H7 (cell line): ENCODE data around the gene CDS1. TPM values are rescaled to one million over a fixed set of nuclear protein-coding genes. Genes with fewer than 3 reads are reported as not detected.
"Not testable (repeated sequence)": the region's sequence is repeated elsewhere in the genome, so short reads cannot be mapped to it uniquely, and the experiment has no call there.

Experiments
- DNase-seq: peaks from one replicate; pipeline ENCODE4 v3.0.0; 2012
- H3K27me3 ChIP-seq: 2 replicates; pipeline ENCODE4 v1.6.0; 2011; ENCODE audit warnings: mild to moderate bottlenecking, low read length; ENCODE audit not compliant: control insufficient read depth, insufficient read depth
- H3K36me3 ChIP-seq: replicated peaks from 2 replicates; pipeline ENCODE4 v1.5.1; 2011; ENCODE audit warnings: low read length; ENCODE audit not compliant: control insufficient read depth, insufficient read depth
- H3K4me3 ChIP-seq: 2 replicates; pipeline ENCODE4 v1.5.1; 2011; ENCODE audit warnings: low read depth, mild to moderate bottlenecking, control low read depth, low read length, moderate library complexity; ENCODE audit not compliant: insufficient read depth
- total RNA-seq: library from RNA; depleted of rRNA; stranded (reverse); fragments of >200 nt; shearing (Covaris generic); gene quantifications from 2 replicates; pipeline ENCODE4 v1.2.3, GENCODE V29; 2014; rRNA removed

The CDS1 gene
- 4.5 and 7.1 TPM in 2 replicates for total RNA-seq

DNA sequence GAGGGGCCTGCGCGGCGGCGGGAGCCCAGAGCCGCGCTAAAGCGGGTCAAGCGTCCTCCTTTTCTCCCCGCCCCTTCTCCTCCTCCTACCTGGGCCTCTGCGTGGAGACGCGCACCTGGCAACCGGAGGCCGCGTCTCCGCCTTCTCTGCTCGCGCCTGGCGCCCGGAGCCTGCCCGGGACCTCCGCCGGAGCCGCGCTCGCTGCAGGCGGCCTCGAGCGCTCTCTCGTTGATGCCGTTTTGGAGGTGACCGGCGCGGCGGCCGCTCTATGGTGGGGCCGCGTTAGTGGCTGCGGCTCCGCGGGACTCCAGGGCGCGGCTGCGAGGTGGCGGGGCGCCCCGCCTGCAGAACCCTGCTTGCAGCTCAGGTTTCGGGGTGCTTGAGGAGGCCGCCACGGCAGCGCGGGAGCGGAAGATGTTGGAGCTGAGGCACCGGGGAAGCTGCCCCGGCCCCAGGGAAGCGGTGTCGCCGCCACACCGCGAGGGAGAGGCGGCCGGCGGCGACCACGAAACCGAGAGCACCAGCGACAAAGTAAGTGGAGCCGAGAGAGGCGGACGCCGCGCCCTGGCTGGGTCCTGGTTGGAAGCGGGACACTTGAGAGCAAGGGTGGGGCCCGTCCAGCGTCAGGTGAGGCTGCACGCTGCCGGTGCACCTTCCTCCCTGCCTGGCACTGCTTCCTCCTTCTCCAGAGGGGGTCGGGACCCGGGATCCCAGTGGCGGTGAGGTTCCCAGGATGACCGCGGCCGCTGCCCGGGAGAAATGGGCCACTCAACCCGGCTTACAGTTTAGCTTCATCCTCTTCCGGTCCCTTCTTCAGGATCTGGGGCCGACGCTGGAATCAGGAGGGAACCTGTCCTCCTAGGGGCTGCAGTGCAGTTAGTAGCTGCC is at the start of gene CDS1:
Gene CDS1, plus strand, starts transcription at position 140 of the 888 bp plus-strand sequence. Its CDS starts 275 bp downstream, at position 415.
- peaks cover 19% of the 10 kb centered on the region for H3K27me3 ChIP-seq
- no peaks in the 10 kb centered on the region for H3K36me3 ChIP-seq
- peak within 1 kb of the TSS; percentile 82 for H3K4me3 ChIP-seq
- DNase-seq = peak; percentile 65

DNA sequence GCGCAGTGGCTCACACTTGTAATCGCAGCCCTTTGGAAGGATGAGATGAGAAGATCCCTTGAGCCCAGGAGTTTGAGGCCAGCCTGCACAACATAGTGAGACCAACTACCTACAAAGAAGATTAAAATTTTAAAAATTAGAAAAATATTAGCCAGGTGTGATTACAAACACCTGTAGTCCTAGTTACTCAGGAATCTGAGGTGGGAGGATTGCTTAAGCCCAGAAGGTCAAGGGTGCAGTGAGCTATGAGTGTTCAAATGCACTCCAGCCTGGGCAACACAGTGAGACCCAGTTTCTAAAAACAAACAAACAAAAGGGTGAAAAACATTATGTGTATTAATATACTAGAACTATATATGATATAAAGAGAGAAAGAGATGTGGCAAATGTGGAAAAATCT is 47.0 kb upstream of the CDS1 start:
- no peak for DNase-seq
- no peak overlapping the region for H3K4me3 ChIP-seq
- H3K36me3 ChIP-seq = no peaks in the 10 kb centered on the region
- no peaks in the 10 kb centered on the region for H3K27me3 ChIP-seq

DNA sequence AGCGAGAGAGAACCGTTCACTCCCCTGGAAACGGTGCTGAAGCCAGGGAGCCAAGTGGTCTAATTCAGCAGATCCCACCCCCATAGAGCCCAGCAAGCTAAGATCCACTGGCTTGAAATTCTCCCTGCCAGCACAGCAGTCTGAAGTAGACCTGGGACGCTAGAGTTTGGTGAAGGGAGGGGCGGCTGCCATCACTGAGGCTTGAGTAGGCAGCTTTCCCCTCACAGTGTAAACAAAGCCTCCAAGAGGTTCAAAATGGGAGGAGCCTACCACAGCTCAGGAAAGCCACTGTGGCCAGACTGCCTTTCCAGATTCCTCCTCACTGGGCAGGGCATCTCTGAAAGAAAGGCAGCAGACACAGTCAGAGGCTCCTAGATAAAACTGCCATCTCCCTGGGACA is 37.8 kb upstream of the CDS1 start:
- no peak overlapping the region for H3K4me3 ChIP-seq
- no peaks in the 10 kb centered on the region for H3K27me3 ChIP-seq
- no peaks in the 10 kb centered on the region for H3K36me3 ChIP-seq
- no peak for DNase-seq

DNA sequence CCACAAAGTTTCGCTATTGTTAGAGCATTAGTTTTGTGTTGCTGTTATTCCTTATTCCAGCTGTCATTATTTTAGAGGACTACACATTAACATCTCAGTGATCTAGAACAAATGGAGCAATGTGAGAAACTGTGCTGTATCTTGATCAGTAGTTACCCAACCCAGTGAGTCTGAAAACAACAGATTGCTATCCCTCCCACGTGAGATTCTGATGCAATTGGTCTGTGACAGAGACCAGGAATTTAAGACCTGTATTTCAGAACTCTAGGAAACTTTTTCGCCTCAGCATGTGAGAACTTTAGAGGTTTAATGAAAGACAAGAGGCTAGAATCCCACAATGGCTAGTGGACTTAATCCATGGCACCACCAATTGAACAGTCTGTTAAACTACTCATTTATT is 35.7 kb upstream of the CDS1 start:
- no peak for DNase-seq
- Histone ChIP-seq H3K36me3 (no peaks in the 10 kb centered on the region), H3K4me3 (no peak overlapping the region), H3K27me3 (no peaks in the 10 kb centered on the region)

DNA sequence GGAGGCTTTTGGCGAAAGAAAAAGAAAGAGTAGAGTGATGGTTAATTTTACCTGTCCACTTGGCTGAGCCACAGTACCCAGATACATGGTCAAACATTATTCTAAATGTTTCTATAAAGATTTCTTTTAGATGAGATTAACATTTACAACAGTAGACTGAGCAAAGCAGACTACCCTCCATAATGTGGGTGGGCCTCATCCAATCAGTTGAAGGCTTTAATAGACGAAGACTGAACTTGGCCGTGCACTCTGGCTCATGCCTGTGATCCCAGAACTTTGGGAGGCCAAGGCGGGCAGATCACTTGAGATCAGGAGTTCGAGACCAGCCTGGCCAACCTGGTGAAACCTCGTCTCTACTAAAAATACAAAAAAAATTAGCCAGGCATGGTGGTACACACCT is 33.7 kb upstream of the CDS1 start:
- not testable (repeated sequence) for H3K36me3 ChIP-seq, DNase-seq, H3K4me3 ChIP-seq, H3K27me3 ChIP-seq

DNA sequence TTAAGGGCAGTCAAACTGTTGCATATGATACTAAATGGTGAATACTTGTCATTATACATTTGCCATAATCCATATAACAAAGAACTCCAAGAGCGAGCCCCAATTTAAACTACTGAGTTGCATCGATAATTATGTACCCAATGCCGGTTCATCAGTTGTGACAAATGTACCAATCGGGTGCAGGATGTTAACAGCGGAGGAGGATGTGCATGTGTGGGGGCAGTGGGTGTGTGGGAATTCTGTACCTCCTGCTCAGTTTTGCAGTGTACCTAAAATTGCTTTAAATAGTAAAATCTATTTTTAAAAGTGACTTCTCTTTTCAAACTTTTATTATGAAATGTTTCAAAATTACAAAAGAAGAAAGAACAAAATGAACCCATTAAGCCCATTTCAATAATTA is 20.8 kb upstream of the CDS1 start:
- Histone ChIP-seq H3K27me3 (no peaks in the 10 kb centered on the region), H3K4me3 (no peak overlapping the region), H3K36me3 (no peaks in the 10 kb centered on the region)
- no peak for DNase-seq

DNA sequence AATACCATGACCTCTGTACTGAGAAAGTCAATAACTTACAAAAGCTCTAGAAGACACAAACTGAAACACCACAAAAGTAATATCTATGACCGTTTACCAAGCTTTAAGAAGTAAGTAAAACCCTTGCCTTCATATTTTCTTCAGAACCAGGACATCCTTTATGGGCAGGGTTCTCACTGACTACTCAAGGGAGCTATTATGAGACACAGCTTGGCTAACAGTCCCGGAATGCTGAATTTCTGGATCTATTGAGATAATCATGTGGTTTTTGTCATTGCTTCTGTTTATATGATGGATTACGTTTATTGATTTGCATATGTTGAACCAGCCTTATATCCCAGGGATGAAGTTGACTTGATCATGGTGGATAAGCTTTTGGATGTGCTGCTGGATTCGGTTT is 19.9 kb upstream of the CDS1 start:
- Histone ChIP-seq H3K4me3 (no peak overlapping the region), H3K36me3 (no peaks in the 10 kb centered on the region), H3K27me3 (no peaks in the 10 kb centered on the region)
- no peak for DNase-seq

DNA sequence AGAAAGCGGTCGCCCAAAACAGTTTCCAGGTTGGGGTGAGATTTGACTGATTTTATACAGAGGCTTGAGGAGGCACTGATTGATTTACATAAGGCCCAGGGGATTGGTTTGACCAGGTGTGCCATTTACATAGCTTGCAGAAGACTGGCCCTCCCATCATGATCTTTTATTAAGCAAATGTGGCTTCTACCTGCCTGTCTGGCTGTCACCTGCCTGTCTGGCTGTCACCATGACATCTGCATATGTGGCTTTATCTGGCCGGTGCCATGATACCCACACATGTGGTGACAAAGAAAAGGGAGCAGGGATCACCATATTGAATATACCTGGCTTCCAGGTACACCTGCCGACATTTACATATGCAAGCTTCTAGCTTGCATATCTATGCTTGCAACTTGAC is 17.0 kb upstream of the CDS1 start:
- DNase-seq = no peak
- Histone ChIP-seq H3K4me3 (no peak overlapping the region), H3K36me3 (no peaks in the 10 kb centered on the region), H3K27me3 (no peaks in the 10 kb centered on the region)

DNA sequence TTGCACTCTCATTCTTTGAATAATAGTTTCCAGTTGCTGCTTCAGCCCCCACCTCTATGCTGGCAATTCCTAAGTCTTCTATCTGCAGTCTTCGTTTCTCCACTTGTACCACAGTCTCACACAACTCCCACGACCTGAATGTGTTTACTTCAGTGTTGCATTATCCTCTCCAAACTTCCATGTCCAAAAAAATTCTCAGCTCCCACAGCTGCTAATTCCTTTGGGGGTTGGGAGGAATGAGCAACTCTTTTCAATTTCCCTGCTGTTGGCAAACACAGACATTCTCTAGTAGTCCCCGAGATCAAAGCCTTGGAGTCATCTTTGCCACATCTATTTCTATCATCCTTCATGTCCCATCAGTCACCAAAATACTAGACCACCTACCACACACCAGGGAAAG is 14.4 kb upstream of the CDS1 start:
- Histone ChIP-seq H3K4me3 (no peak overlapping the region), H3K36me3 (no peaks in the 10 kb centered on the region), H3K27me3 (no peaks in the 10 kb centered on the region)
- no peak for DNase-seq

DNA sequence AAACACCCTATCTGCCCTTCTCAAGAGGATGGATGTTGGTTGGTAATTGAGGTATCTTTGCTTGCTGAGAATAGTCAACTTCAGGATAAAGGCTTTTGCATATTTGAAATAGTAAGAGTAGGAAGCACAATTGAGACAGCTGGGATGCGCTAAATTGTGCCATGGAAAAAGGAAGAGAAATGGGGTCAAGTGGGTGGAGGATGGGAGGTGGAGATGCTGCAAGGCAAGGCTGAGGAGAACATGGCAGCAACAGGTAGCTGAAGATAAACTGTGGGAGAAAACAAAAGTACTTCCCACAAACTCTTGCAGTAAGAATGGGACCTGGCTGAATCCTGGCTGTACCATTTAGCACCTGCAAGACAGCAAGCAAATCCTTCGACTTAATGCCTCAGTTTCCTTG is 13.9 kb upstream of the CDS1 start:
- DNase-seq = no peak
- H3K27me3 ChIP-seq = no peaks in the 10 kb centered on the region
- no peaks in the 10 kb centered on the region for H3K36me3 ChIP-seq
- H3K4me3 ChIP-seq = no peak overlapping the region

DNA sequence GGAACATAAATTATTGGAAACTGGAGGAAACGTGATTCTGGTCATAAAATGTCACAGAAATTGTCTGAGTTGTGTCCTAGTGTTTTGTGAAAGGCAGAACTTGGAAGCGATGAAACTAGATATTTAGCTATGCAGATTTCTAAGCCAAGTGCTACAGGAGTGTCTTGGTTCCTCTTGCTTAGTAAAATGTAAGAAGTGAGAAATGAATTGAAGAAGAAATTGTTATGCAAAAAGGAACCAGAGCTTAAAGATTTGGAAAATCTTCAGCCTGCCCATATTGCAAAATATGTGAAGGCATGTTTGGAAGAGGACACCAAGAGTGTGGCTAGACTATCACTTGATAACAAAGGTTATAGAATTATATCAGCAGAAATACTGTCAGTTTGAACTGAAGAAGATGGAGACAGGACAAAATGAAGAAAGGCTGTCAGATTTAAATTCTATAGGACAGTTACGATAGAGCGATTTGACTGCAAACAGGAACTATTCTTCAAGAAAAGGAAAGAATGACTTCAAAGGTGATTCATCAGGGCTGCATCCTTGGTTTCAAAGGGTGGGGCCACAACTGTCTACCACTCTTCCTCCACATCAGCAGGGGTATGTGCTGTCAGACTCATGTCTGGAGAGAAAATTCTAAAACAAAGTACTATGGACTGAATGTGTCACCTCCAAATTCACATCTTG is 9.4 kb upstream of the CDS1 start:
- no peak for DNase-seq
- Histone ChIP-seq H3K4me3 (no peak overlapping the region), H3K36me3 (no peaks in the 10 kb centered on the region), H3K27me3 (no peaks in the 10 kb centered on the region; the same call in 1 of the 2 replicates)

DNA sequence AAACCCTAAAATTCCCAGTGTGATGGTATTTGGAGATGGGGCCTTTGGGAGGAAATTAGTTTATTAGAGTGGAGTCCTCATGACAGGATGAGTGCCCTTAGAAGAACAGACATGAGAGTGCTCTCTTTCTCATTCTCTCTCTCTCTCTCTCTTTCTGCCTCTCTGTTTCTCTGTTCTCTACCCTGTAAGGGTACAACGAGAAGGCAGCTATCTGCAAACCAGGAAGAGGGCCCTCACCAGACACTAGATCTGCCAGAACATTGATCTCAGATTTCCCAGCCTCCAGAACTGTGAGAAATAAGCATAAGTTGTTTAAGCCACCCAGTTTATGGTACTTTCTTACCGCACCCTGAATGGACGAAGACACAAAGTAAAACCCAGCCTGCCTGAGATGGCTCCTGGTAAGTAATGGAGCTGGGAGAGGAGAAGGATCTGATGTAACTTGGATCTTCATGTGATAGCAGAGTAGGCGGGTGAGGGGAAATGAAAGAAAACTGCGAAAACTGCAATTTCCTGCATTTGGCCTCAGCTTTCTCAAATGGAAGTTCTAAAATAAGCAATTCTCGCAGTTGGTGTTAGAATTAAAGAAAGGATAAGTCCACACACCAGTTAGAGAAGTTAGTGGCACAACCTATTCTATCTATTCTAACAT is 8.7 kb upstream of the CDS1 start:
- DNase-seq = no peak
- Histone ChIP-seq H3K36me3 (no peaks in the 10 kb centered on the region), H3K27me3 (no peaks in the 10 kb centered on the region; the same call in 1 of the 2 replicates), H3K4me3 (no peak overlapping the region)

DNA sequence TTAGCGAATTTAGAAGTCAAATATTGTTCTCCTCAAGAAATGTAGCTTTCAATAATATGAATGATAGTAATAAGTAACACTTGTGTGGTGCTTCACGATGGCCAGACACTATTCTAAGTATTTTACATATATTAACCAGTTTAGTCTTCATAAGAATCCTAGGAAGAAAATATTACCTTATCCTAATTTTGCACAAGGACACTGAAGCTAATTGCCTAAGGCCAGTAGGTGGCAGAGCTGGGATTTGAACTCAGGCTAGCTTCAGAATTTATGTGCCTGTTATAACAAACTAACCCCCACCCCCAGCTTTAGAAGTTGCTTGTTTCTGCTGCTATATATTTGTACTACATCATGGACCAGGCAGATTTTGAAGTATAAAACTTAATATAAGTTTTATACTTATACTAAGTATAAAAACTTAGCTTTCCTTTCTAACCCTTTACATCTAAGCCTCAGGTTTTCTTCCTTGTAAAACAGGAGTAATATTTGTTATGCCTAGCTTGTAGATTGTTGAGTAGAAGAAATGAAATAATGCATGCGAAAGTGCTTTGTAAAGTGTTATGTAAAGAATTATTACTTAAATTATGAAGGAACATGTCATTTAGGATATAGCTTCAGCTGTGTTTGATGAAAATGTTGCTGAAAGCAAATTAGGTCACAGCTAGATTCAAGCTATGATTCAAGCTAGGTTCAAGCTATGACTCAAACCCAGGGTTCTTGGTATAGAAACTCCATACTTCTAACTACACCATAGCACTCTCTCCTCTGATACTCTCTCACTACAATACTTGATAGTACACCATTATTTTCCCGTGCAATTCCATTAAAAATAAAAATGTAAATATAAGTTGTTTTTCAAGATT is 4.2 kb upstream of the CDS1 start:
- Histone ChIP-seq H3K36me3 (no peaks in the 10 kb centered on the region), H3K27me3 (peaks cover 12% of the 10 kb centered on the region), H3K4me3 (no peak overlapping the region)
- DNase-seq = no peak

DNA sequence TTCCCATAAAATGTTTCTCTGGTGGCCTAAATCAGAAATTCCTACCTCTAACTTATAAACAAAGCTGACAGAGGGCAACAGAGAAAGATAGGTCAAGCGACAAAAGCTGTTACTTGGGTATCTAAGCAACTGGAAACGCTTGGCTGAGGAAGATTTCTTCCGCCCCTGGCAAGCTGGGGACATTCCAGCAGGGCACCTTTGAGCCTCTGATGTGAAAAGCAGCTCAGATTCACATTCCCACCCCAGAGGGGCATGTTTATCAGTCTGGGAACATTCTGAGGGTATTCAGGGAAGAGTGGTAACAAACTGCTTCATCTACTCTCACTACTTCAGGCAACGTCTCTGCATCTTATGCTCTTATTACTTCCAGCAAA is 3.5 kb upstream of the CDS1 start:
- H3K4me3 ChIP-seq = no peak overlapping the region
- H3K27me3 ChIP-seq = peaks cover 18% of the 10 kb centered on the region
- peak; percentile 42 for DNase-seq
- H3K36me3 ChIP-seq = no peaks in the 10 kb centered on the region
